Epidermal melanocyte (primary cell): Measurements from ENCODE around the gene CAPN2.

Source experiments
- DNase-seq: peaks from one replicate; pipeline ENCODE4 v3.0.0; 2011; ENCODE audit warnings: low spot score; ENCODE audit not compliant: insufficient read length

CAPN2 gene

GRCh38 chr1:223824712-223825111 is 112.4 kb downstream of the CAPN2 start:
- no peak for DNase-seq
